ENCODE measurements around the gene ASTN1.
"Not testable (repeated sequence)": the region's sequence is repeated elsewhere in the genome, so short reads cannot be mapped to it uniquely, and the experiment has no call there.

Gene ASTN1

GRCh38 chr1:177103005-177103852, 61.3 kb downstream of the ASTN1 start:
- DNase-seq = no peak

- no peak for DNase-seq
Observed at GRCh38 chr1:177092001-177092400, 72.5 kb downstream of the ASTN1 start.

- DNase-seq = no peak
Observed at GRCh38 chr1:177091040-177091439, 73.5 kb downstream of the ASTN1 start.

- no peak for DNase-seq
Observed at GRCh38 chr1:177088966-177089365, 75.5 kb downstream of the ASTN1 start.

- no peak for DNase-seq
Observed at GRCh38 chr1:177082855-177083693, 81.4 kb downstream of the ASTN1 start.

- no peak for DNase-seq
Observed at GRCh38 chr1:177080564-177080963, 83.9 kb downstream of the ASTN1 start.

GRCh38 chr1:177077734-177078499, 86.6 kb downstream of the ASTN1 start:
- no peak for DNase-seq

GRCh38 chr1:177077006-177077405, 87.5 kb downstream of the ASTN1 start:
- no peak for DNase-seq

GRCh38 chr1:177074811-177075210, 89.7 kb downstream of the ASTN1 start:
- not testable (repeated sequence) for DNase-seq

- no peak for DNase-seq
Observed at GRCh38 chr1:177069490-177069889, 95.0 kb downstream of the ASTN1 start.

- no peak for DNase-seq
Observed at GRCh38 chr1:177067752-177068410, 96.6 kb downstream of the ASTN1 start.

- DNase-seq = no peak
Observed at GRCh38 chr1:177065430-177065829, 99.1 kb downstream of the ASTN1 start.

GRCh38 chr1:177063648-177064047, 100.9 kb downstream of the ASTN1 start:
- no peak for DNase-seq

- DNase-seq = no peak
Observed at GRCh38 chr1:177054542-177054941, 110.0 kb downstream of the ASTN1 start.

- no peak for DNase-seq
Observed at GRCh38 chr1:177053648-177054047, 110.9 kb downstream of the ASTN1 start.

GRCh38 chr1:177048314-177049069, 116.0 kb downstream of the ASTN1 start:
- DNase-seq = no peak

GRCh38 chr1:177045151-177045550, 119.4 kb downstream of the ASTN1 start:
- DNase-seq = no peak

- DNase-seq = no peak
Observed at GRCh38 chr1:177044390-177044789, 120.1 kb downstream of the ASTN1 start.

GRCh38 chr1:177043597-177043996, 120.9 kb downstream of the ASTN1 start:
- DNase-seq = no peak

- DNase-seq = no peak
Observed at GRCh38 chr1:177035586-177035985, 128.9 kb downstream of the ASTN1 start.

GRCh38 chr1:177033628-177034027, 130.9 kb downstream of the ASTN1 start:
- no peak for DNase-seq

GRCh38 chr1:177032434-177032833, 132.1 kb downstream of the ASTN1 start:
- DNase-seq = no peak
